OCI-LY3 (cell line): ENCODE results near the gene ESPNL.

Source experiments
- H2AFZ ChIP-seq: fragments of 200-600, 300-600 bp; shearing (Covaris generic); 2 replicates; pipeline ENCODE4 v1.6.0; 2014; ENCODE audit warnings: antibody characterized with exemption, low read depth, low read length
- H3K27ac ChIP-seq: fragments of 200-600, 300-600 bp; sonication (generic); 2 replicates; pipeline ENCODE4 v1.5.1; 2014; ENCODE audit warnings: mild to moderate bottlenecking, low read length, moderate library complexity, mixed read lengths
- H3K27me3 ChIP-seq: fragments of 200-600, 300-600 bp; sonication (generic); 2 replicates; pipeline ENCODE4 v1.6.1; 2014; ENCODE audit warnings: low read depth, low read length, mixed read lengths
- H3K36me3 ChIP-seq: fragments of 200-600, 300-600 bp; sonication (generic); replicated peaks from 2 replicates; pipeline ENCODE3; 2014; ENCODE audit warnings: low read depth, low read length, mixed read lengths
- H3K4me1 ChIP-seq: fragments of 300-600, 200-600 bp; sonication (generic); 2 replicates; pipeline ENCODE4 v1.6.1; 2014; ENCODE audit warnings: low read length, mixed read lengths
- H3K4me2 ChIP-seq: fragments of 200-600, 300-600 bp; sonication (generic); 2 replicates; pipeline ENCODE4 v1.6.1; 2014; ENCODE audit warnings: low read length, mixed read lengths
- H3K4me3 ChIP-seq: fragments of 300-600, 200-600 bp; sonication (generic); 2 replicates; pipeline ENCODE4 v1.5.1; 2014; ENCODE audit warnings: antibody characterized with exemption, mild to moderate bottlenecking, low read length, moderate library complexity
- H3K79me2 ChIP-seq: fragments of 300-600, 200-600 bp; shearing (Covaris generic); 2 replicates; pipeline ENCODE4 v1.6.1; 2014; ENCODE audit warnings: mild to moderate bottlenecking, low read length, mixed read lengths
- H3K9ac ChIP-seq: fragments of 300-600, 200-600 bp; shearing (Covaris generic); 2 replicates; pipeline ENCODE4 v1.6.0; 2014; ENCODE audit warnings: mild to moderate bottlenecking, low read length, moderate library complexity
- H3K9me3 ChIP-seq: fragments of 200-600, 300-600 bp; shearing (Covaris generic); 2 replicates; pipeline ENCODE4 v1.6.1; 2014; ENCODE audit warnings: low read length, mixed read lengths; ENCODE audit not compliant: insufficient read depth
- H4K20me1 ChIP-seq: fragments of 200-600, 300-600 bp; sonication (generic); 2 replicates; pipeline ENCODE4 v1.6.1; 2016; ENCODE audit warnings: low read length, mixed read lengths; ENCODE audit not compliant: insufficient read depth
- CTCF ChIP-seq: fragments of 200-600, 300-600 bp; sonication (generic); IDR thresholded peaks from 2 replicates; pipeline ENCODE4 v1.5.1; 2014; ENCODE audit warnings: antibody characterized with exemption, low read length, low read depth
- EZH2phosphoT487 ChIP-seq: fragments of 200-600 bp; shearing (Covaris generic); IDR thresholded peaks from 2 replicates; pipeline ENCODE4 v1.6.1; 2018; ENCODE audit warnings: antibody characterized with exemption, mixed run types, low read depth

Gene ESPNL

GRCh38 chr2:238158509-238159070 is 58.5 kb downstream of the ESPNL start, which contains the start of gene ERFE:
Gene ERFE (plus strand): TSS chr2:238158970. CDS start chr2:238159008, 38 bp downstream.
- Histone ChIP-seq H3K27ac (no peak within 1 kb of the TSS), H2AFZ (peak within 1 kb of the TSS; percentile 77; the same call in 1 of the 2 replicates), H4K20me1 (no peaks in the 10 kb centered on the region), H3K79me2 (no peaks in the 10 kb centered on the region), H3K4me1 (peaks cover 16% of the 10 kb centered on the region), H3K4me3 (peak within 1 kb of the TSS; percentile 92), H3K9me3 (no peaks in the 10 kb centered on the region), H3K36me3 (no peaks in the 10 kb centered on the region), H3K4me2 (peak within 1 kb of the TSS; percentile 96), H3K27me3 (no peaks in the 10 kb centered on the region), H3K9ac (peak within 1 kb of the TSS; percentile 72)
- TF ChIP-seq CTCF, result no peak
- TF ChIP-seq EZH2phosphoT487, result no peak

- H3K36me3 ChIP-seq, result no peaks in the 10 kb centered on the region
- H3K4me1 ChIP-seq, result peaks cover 16% of the 10 kb centered on the region
- H4K20me1 ChIP-seq, result no peaks in the 10 kb centered on the region
- H3K4me3 ChIP-seq, result peak overlapping the region; percentile 92
- peak overlapping the region; percentile 72 for H3K9ac ChIP-seq
- H3K27me3 ChIP-seq, result no peaks in the 10 kb centered on the region
- H3K27ac ChIP-seq, result no peak overlapping the region
- no peaks in the 10 kb centered on the region for H3K79me2 ChIP-seq
- no peaks in the 10 kb centered on the region for H3K9me3 ChIP-seq
- H3K4me2 ChIP-seq, result peak overlapping the region; percentile 96
- TF ChIP-seq CTCF (no peak), EZH2phosphoT487 (no peak)
- H2AFZ ChIP-seq, result peak overlapping the region; percentile 77; the same call in 1 of the 2 replicates
These were observed 59.0 kb downstream of the ESPNL start for GRCh38 chr2:238159071-238159539.

- Histone ChIP-seq H3K27me3 (no peaks in the 10 kb centered on the region), H3K4me2 (peak overlapping the region; percentile 96), H4K20me1 (no peaks in the 10 kb centered on the region), H3K36me3 (no peaks in the 10 kb centered on the region), H2AFZ (no peak overlapping the region), H3K9me3 (no peaks in the 10 kb centered on the region), H3K4me3 (peak overlapping the region; percentile 92), H3K27ac (no peak overlapping the region), H3K9ac (peak overlapping the region; percentile 72), H3K79me2 (no peaks in the 10 kb centered on the region), H3K4me1 (peaks cover 16% of the 10 kb centered on the region)
- TF ChIP-seq CTCF, result no peak
- no peak for TF ChIP-seq EZH2phosphoT487
These were observed 59.6 kb downstream of the ESPNL start for GRCh38 chr2:238159661-238160205.

- Histone ChIP-seq H3K27ac (no peak overlapping the region), H3K9me3 (no peaks in the 10 kb centered on the region), H3K36me3 (no peaks in the 10 kb centered on the region), H3K4me2 (peak overlapping the region; percentile 96), H3K9ac (peak overlapping the region; percentile 72), H2AFZ (peak overlapping the region; percentile 42; the same call in 1 of the 2 replicates), H3K4me1 (peaks cover 16% of the 10 kb centered on the region), H3K27me3 (no peaks in the 10 kb centered on the region), H3K4me3 (peak overlapping the region; percentile 92), H4K20me1 (no peaks in the 10 kb centered on the region), H3K79me2 (no peaks in the 10 kb centered on the region)
- TF ChIP-seq EZH2phosphoT487 (no peak), CTCF (peak; percentile 66)
These were observed 60.3 kb downstream of the ESPNL start for GRCh38 chr2:238160206-238161129.
